Calu3 (cell line): ENCODE data around the gene PFKP. TPM values are rescaled to one million over a fixed set of nuclear protein-coding genes. Genes with fewer than 3 reads are reported as not detected.

ENCODE experiments used
- BruUV-seq: library from RNA; stranded (reverse); fragments of 400-500 nt; replicated peaks from 2 replicates; lab custom pipeline; 2021; lab: Mats Ljungman, UMichigan
- CTCF ChIA-PET: fragments of 300-600 bp; sonication (Branson Sonifier 250); formaldehyde crosslinking; loops from one replicate; lab custom pipeline; 2022; ENCODE audit warnings: antibody characterized with exemption; lab: Charles Lee
- DNase-seq: peaks from one replicate; pipeline ENCODE4 v3.0.0; 2022
- H3K27ac Mint-ChIP-seq: one replicate; pipeline ENCODE4 v1.8.0; 2022; ENCODE audit warnings: mixed read lengths; ENCODE audit not compliant: unreplicated experiment
- H3K27me3 Mint-ChIP-seq: one replicate; pipeline ENCODE4 v1.8.0; 2022; ENCODE audit warnings: mixed read lengths; ENCODE audit not compliant: unreplicated experiment
- H3K36me3 Mint-ChIP-seq: one replicate; pipeline ENCODE4 v1.8.0; 2022; ENCODE audit warnings: mild to moderate bottlenecking, moderate library complexity, mixed read lengths; ENCODE audit not compliant: insufficient read depth, unreplicated experiment
- H3K4me1 Mint-ChIP-seq: one replicate; pipeline ENCODE4 v1.8.0; 2022; ENCODE audit warnings: mild to moderate bottlenecking, low read depth, mixed read lengths; ENCODE audit not compliant: unreplicated experiment
- H3K4me3 Mint-ChIP-seq: one replicate; pipeline ENCODE4 v1.8.0; 2022; ENCODE audit warnings: mild to moderate bottlenecking, low read depth, moderate library complexity, mixed read lengths; ENCODE audit not compliant: unreplicated experiment
- H3K9me3 Mint-ChIP-seq: one replicate; pipeline ENCODE4 v1.8.0; 2022; ENCODE audit warnings: low read depth, mixed read lengths; ENCODE audit not compliant: unreplicated experiment
- intact Hi-C: fragments of 100-400 bp; cut with micrococcal nuclease; formaldehyde crosslinking; loops from one replicate; pipeline ENCODE4 v1.10.0; 2022; ENCODE audit not compliant: unreplicated experiment
- total RNA-seq: library from RNA; stranded (reverse); gene quantifications from 2 replicates; pipeline ENCODE4 v1.2.3, GENCODE V29; 2022
- TF ChIP-seq, protein P1 (sequence below): fragments of 200-600 bp; IDR thresholded peaks from one replicate; pipeline ENCODE4 v1.8.0; 2022; ENCODE audit warnings: antibody characterized with exemption; ENCODE audit not compliant: unreplicated experiment

PFKP gene
- total RNA-seq, 1 experiment from 2014 or later, result 272 TPM

DNA sequence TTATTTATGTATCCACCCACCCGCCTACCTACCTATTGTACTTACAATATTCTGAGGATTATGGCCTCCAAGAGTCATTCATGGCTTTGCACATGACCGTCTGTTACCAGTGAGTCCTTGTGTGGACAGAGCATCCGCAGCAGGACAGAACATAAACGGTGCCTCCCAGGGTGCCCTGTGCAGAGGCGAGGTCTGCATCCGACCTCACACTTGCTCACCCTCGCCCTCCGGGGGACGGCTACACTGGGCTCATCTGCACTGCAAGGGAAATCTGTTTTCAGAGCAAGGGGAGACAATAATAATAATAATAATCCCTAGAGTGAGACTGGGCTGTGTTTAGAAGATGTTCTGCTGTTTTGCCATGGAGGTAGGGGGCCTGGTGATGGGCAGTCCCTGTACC lies 29.8 kb downstream of the PFKP start:
- Mint-ChIP-seq H3K9me3 (no peaks in the 10 kb centered on the region), H3K27me3 (no peaks in the 10 kb centered on the region), H3K4me1 (peaks cover 51% of the 10 kb centered on the region), H3K27ac (peak overlapping the region; percentile 68), H3K4me3 (no peak overlapping the region), H3K36me3 (peaks cover 68% of the 10 kb centered on the region)
- CTCF ChIA-PET, result no interaction called here
- no peak for DNase-seq
- intact Hi-C loops, result no loop called here
- no TSS peak for BruUV-seq
- TF ChIP-seq, protein P1, sequence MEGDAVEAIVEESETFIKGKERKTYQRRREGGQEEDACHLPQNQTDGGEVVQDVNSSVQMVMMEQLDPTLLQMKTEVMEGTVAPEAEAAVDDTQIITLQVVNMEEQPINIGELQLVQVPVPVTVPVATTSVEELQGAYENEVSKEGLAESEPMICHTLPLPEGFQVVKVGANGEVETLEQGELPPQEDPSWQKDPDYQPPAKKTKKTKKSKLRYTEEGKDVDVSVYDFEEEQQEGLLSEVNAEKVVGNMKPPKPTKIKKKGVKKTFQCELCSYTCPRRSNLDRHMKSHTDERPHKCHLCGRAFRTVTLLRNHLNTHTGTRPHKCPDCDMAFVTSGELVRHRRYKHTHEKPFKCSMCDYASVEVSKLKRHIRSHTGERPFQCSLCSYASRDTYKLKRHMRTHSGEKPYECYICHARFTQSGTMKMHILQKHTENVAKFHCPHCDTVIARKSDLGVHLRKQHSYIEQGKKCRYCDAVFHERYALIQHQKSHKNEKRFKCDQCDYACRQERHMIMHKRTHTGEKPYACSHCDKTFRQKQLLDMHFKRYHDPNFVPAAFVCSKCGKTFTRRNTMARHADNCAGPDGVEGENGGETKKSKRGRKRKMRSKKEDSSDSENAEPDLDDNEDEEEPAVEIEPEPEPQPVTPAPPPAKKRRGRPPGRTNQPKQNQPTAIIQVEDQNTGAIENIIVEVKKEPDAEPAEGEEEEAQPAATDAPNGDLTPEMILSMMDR, result no peak

GRCh38 chr10:3098689-3099088 lies 31.3 kb downstream of the PFKP start:
- no peak for DNase-seq
- CTCF ChIA-PET, result no interaction called here
- Mint-ChIP-seq H3K9me3 (no peaks in the 10 kb centered on the region), H3K4me1 (peaks cover 36% of the 10 kb centered on the region), H3K4me3 (no peak overlapping the region), H3K36me3 (peaks cover 65% of the 10 kb centered on the region), H3K27me3 (no peaks in the 10 kb centered on the region), H3K27ac (no peak overlapping the region)
- intact Hi-C loops, result no loop called here
- TF ChIP-seq, protein P1, result no peak
- no TSS peak for BruUV-seq

DNA sequence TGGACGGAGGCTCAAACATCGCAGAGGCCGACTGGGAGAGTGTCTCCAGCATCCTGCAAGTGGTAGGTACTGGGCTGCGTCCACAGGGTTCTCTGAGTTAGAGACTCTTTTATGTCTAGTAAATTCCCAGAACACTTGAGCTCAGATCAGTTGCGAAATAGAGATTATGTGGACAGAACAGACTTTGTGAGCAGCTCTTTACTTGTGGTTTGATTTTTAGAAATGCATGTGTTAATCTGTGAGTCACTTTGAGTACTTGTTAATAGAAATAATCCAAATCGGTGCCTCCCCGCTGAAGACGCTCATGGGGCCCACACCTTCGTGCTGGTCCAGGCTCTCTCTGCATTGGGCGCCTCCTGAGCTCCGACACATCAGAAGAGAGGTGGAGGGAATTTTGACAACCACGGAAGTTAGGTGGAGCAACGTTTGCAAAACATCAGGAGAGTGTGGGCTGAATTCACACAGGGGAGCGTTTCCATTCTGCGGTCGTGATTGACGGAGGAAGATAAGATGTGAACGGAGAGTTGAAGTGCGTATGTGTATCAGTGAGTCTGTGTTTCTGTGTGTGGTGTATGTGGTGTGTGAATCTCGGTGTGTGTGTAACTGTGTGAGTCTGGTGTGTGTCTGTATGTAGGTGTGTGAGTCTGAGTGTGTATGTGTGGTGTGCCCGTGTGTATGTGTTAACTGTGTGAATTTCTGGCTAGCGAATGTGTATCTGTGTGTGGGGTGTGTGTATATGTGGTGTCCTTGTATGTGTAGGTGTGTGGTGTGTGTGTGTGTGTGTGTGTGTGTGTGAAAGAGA lies 32.1 kb downstream of the PFKP start:
- DNase-seq, result no peak
- no TSS peak for BruUV-seq
- Mint-ChIP-seq H3K4me3 (no peak overlapping the region), H3K27me3 (no peaks in the 10 kb centered on the region), H3K4me1 (peaks cover 28% of the 10 kb centered on the region), H3K36me3 (peaks cover 62% of the 10 kb centered on the region), H3K9me3 (no peaks in the 10 kb centered on the region), H3K27ac (no peak overlapping the region)
- TF ChIP-seq, protein P1, result no peak
- intact Hi-C loops, result no loop called here
- CTCF ChIA-PET, result no interaction called here

- Mint-ChIP-seq H3K36me3 (peaks cover 63% of the 10 kb centered on the region), H3K27ac (no peak overlapping the region), H3K27me3 (no peaks in the 10 kb centered on the region), H3K4me3 (no peak overlapping the region), H3K4me1 (peaks cover 20% of the 10 kb centered on the region), H3K9me3 (no peaks in the 10 kb centered on the region)
- intact Hi-C loops, result no loop called here
- TF ChIP-seq, protein P1, result no peak
- BruUV-seq, result no TSS peak
- CTCF ChIA-PET, result interaction anchor here (0.6 kb wide), 1 partner anchor 164 kb away, joined by 3 read pairs; no protein-coding TSS in a partner anchor
- no peak for DNase-seq
Observed at GRCh38 chr10:3100093-3100792, 32.9 kb downstream of the PFKP start.
